Stimulated activated CD4-positive, alpha-beta T cell treated with anti-CD3 and anti-CD28 coated beads, Interleukin-1b, Interleukin-23, amount 100 ng/mL, for 1 hour (primary cell): ENCODE data around the gene RXFP2.

Experiments
- DNase-seq, 2 donors: peaks; one replicate each; pipeline ENCODE4 v3.0.0-alpha.2; 2020; ENCODE audit warnings: low read depth in 2 of 2

Gene RXFP2

DNA sequence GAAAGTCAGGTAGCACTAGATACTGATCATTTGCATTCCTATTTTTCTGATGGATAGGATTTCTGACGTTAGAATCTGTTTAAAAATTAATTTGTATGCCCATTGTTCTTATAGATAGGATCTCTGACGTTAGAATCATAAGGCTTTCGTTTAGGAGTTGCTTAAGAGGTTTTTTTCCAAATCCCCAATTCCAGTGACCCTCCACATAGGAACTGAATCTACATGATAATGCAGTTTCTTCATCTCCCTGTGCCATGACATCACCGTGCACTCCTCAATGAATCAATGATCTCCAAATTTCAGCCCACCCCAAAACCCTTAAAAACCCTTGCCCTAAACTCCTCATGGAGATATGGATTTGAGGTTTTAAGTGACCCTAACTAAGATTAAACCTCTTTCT is 87.2 kb downstream of the RXFP2 start:
- DNase-seq: no peak

DNA sequence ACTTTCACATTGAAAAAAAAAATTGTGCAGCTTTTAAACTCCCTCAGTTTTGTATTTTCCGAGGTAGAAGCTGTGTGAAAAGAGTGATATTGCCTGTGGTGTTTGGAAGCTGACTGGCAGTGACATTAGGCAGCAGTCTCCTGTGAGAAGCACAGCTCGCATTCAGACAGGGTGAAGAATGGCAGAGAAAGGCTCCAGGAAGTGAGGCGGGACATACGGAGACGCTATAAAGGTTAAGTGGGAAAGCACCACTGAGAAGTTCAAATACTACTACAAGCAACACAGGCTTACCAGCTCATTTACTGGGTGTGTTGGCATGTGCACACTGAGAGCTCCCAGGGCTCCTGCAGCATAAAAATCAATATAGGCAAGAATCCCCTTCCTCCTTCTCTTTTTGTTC is 88.4 kb downstream of the RXFP2 start:
- DNase-seq: no peak

DNA sequence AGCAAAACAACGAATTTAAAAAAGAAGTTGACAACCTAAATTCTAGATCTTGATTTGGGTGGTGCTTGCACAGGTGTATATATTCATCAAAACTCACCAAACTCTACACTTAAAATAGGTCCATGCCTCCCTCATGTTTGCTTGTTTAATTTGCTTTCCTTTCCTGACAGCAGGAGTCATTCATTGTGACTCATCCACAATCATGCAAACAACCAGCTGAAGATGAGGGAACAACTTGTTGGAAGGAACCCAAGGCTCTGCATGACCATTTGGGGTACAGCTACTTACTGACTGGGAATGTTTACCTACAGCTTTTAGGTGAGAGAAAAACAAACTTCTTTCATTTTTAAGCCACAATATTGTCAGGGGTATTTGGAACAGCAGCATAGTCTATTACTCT is 96.6 kb downstream of the RXFP2 start:
- no peak for DNase-seq

DNA sequence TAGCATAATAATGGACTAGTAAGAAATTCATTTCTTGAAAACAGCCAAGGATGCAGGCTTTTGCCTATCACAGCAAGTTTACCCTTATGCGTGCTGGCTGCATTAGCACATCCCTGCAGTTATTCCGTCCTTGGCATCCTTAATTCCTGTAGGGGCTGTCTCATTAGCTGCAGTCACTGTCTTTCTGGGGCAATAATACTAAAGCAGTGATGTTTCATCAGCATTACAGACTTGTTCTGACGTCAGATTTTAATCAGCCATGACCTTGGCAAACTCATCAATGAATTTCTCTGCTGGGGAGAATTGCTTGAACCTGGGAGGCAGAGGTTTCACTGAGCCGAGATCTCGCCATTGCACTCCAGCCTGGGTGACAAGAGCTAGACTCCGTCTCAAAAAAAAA is 103.7 kb downstream of the RXFP2 start:
- DNase-seq: no peak

DNA sequence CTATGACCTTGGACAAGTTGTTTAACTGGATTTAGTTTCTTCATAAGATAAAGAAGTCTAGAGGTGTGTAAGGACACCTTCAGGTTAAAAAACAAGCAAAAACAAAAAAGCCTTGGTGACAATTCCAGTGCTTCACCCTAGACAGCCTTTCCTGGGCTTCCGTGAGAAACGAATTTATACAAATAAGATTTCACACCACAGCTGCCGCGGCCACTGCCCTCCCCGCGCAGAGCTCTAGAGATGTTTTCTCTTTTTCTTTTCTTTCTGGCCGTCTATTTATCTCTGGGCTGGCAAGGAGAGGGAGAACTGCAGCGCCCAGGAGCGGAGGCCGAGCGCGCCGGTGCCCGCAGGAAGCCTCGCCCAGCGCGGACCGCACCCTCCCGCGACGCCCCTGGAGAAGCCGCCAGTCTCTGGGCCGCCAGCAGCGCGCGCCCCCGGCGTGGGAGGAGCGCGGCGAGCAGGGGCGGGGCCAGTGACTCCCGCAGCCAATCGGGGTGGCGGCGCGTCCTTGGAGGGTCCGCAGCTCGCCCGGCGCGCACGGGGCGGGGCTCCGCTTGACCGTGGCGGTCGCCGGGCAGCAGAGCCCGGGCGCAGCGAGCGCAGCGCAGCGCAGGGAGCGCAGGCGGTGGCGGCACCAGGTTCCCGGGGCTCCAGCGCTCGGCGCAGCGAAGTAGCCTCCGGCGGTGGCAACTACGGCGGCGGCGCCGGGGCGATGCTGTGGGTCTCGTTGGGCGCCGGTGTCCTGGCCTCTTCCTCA is 107.0 kb downstream of the RXFP2 start:
- DNase-seq: peak; percentile 20 to 21

DNA sequence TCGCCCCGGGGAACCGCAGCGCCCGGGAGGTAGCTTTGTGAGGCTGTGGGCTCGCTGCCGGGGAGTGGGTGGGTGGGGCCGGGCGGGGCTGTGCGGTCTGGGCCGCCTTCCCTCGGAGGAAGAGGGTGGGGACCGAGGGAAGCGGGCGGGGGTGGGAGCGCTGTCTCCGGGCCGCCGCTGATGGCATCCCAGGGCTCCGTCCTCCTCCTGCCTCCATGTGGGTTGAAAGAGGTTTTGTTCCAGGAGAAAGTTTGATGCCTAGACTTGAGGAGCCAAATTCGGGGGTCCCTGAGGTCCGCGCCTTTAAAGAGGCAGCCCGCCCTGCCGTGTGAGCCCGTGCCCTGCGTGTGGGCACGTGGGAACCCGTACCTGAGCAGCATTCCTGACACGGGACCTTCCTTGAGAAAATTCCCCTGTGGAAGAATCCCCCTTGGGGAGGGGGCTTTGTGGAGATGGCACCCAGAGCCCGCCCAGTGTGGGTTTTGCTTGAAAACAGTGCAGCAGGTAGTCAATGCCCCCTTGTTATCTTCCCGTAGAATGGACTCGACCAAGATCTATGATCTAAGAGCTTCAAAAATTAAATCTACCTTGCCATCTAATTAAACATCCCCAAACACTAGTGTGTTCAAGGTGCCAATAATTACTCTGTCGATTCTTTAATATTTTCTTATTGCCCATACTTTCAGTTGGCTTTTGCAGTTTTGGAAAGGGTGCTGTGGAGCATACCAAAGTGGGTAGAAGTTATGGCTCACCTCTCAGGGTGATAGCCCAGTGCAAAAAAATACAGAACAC is 107.8 kb downstream of the RXFP2 start:
- DNase-seq: no peak

DNA sequence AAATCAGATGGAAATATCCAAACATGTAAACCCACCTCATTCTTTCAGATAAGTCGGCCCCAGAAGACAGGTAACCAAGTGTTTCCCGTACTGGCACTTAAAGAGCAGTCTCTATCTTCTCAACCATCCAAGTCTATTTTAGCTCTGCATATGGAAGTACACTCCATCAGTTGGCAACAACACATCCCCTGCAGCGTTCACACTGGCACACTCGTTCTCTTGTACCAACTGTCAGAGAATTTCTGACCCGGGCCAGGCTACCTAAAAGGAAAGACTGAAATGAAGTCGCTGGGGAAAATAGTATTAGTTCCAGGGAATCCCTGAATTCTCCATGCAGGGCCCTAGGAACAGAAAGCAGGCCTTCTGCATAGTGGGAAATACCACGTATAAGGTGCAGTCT is 109.3 kb downstream of the RXFP2 start:
- no peak for DNase-seq

DNA sequence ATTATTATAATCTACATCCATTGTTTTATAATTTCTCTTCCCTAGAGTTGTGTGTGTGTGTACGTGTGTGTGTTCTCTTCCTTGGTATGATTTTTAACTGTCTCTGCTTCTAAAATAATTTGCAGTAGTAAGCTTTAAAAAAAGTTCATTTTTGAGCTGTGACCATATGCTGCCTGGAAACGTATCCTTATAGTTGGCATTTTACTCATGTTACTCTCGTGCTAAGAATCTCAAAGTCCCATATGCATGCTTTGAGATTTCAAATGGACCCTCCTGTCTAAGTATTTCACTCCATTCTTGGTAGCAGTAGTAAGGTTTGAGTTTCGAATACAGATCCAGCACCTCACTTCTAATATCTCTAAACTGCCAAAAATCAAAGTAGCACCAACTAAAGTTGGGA is 109.9 kb downstream of the RXFP2 start:
- no peak for DNase-seq

DNA sequence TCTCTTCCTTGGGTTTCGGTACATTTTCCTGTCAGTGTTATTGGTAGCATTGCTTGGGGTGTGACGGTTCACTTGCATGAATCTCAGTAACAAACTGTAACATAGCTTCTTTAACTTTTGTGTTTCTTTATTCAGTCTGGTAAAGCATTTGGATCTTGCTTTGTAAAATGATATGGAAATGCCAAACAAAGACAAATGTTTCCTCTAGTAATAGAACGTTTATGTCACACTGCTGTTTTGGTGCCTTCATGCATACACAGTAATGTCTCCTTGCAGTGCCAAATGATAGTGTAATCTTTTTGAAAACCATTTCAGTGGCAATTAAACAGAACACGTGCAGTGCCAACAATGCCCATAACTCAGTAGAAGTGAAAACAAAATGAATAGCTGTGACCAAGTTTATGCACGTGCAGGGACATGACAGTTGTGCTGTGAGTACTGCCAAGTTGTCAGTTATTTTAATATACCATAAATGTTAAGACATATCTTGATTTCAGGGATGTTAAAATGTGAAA is 110.8 kb downstream of the RXFP2 start:
- DNase-seq: no peak

DNA sequence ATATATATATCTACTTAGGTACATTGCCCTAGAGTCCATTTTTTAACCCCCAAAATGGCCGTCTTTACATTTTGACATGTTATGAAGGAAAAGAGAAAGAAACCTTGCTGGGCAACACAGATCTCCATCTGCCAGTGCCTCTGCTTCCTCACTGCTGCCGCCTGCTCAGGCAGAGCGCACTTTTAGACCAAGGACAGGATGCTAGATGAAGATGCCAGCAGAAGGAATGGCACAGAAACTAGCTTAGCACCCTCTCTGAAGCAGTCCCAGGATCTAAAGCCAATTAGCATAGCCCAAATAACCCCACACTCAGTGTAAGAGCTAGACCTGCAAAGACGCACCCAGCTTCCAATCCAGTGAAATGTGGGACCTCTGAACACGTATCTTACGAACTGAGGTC is 111.9 kb downstream of the RXFP2 start:
- DNase-seq: no peak
